Measurements from ENCODE around the gene PDE4C. TPM values are rescaled to one million over a fixed set of nuclear protein-coding genes. Genes with fewer than 3 reads are reported as not detected.
A peak's percentile ranks its signal among the peaks of the same experiment; 100 is the strongest.

PDE4C gene
- total RNA-seq (ENCODE audit: low replicate concordance) = 0.28 and 0.62 TPM in 2 replicates

DNA sequence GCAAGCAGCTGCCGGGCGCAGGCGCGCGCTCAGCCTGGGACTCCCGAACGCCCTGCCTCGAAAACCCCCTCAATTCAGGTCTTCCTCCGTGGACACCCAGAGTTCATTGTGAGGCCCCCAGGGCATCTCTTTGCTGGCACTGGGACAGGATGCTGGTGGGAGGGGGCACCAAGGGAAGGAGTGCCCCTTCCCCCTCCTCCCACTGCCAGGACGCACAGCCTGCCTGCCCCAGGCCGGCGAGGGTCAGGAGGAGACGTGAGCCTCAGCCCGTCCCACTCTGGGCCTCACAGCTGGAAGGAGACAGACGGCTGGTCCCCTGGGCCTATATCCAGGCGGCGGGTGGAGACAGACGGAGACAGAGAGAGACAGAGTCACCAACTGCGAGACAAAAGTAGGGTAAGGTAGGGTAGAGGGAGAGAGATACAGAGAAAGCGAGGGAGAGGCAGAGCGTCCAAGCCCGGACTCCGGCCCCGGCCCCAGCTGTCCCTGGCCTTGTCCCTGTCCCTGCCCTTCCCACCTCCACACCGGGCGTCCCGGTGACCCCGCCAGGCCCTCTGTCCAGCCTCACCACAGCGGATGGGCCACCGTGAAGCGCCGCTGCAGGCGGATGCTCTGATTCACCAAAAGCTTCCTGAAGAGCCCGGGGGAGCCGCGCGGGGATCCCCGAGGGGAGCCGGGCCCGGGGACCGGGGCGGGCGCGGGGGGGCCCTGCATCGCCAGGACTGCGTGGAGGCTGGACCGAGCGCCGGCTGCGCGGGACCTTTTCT lies at the start of gene PDE4C:
TSS of gene PDE4C (minus strand) at position 737 of the 767 bp plus-strand sequence. CDS start at position 714, 23 bp downstream.
- H3K27me3 ChIP-seq = peaks cover 52% of the 10 kb centered on the region
- Mint-ChIP-seq H3K27me3 (ENCODE audit: insufficient read depth, low read depth) (peaks cover 59% of the 10 kb centered on the region), H3K4me1 (peaks cover 17% of the 10 kb centered on the region), H3K36me3 (no peaks in the 10 kb centered on the region), H3K9me3 (no peaks in the 10 kb centered on the region), H3K27ac (peak within 1 kb of the TSS; percentile 57), H3K4me3 (peak within 1 kb of the TSS; percentile 93)
- H2AFZ ChIP-seq (replicated peaks) = no peak within 1 kb of the TSS
- no peak within 1 kb of the TSS for H3K4me3 ChIP-seq
- peaks cover 32% of the 10 kb centered on the region for H3F3A ChIP-seq (ENCODE audit: low read depth)
- H3K36me3 ChIP-seq = no peaks in the 10 kb centered on the region
- peaks cover 4% of the 10 kb centered on the region for H3K4me1 ChIP-seq
- H4K20me1 ChIP-seq (ENCODE audit: low read depth) = peaks cover 18% of the 10 kb centered on the region
- H3K27ac ChIP-seq = no peak within 1 kb of the TSS
- TF ChIP-seq EZH2phosphoT487 (IDR thresholded peaks at IDR 0.05) (no peak), EZH2 (IDR thresholded peaks at IDR 0.05) (no peak)
- TF ChIP-seq, protein P1, sequence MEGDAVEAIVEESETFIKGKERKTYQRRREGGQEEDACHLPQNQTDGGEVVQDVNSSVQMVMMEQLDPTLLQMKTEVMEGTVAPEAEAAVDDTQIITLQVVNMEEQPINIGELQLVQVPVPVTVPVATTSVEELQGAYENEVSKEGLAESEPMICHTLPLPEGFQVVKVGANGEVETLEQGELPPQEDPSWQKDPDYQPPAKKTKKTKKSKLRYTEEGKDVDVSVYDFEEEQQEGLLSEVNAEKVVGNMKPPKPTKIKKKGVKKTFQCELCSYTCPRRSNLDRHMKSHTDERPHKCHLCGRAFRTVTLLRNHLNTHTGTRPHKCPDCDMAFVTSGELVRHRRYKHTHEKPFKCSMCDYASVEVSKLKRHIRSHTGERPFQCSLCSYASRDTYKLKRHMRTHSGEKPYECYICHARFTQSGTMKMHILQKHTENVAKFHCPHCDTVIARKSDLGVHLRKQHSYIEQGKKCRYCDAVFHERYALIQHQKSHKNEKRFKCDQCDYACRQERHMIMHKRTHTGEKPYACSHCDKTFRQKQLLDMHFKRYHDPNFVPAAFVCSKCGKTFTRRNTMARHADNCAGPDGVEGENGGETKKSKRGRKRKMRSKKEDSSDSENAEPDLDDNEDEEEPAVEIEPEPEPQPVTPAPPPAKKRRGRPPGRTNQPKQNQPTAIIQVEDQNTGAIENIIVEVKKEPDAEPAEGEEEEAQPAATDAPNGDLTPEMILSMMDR (IDR thresholded peaks at IDR 0.05) = no peak
- DNase-seq (ENCODE audit: low spot score) = peak; percentile 35
- H3K79me2 ChIP-seq (ENCODE audit: low read depth) = no peaks in the 10 kb centered on the region
- H3K4me2 ChIP-seq = peak within 1 kb of the TSS; percentile 75
- no peak within 1 kb of the TSS for H3K9ac ChIP-seq
- H3K9me3 ChIP-seq (ENCODE audit: low read depth) = no peaks in the 10 kb centered on the region

DNA sequence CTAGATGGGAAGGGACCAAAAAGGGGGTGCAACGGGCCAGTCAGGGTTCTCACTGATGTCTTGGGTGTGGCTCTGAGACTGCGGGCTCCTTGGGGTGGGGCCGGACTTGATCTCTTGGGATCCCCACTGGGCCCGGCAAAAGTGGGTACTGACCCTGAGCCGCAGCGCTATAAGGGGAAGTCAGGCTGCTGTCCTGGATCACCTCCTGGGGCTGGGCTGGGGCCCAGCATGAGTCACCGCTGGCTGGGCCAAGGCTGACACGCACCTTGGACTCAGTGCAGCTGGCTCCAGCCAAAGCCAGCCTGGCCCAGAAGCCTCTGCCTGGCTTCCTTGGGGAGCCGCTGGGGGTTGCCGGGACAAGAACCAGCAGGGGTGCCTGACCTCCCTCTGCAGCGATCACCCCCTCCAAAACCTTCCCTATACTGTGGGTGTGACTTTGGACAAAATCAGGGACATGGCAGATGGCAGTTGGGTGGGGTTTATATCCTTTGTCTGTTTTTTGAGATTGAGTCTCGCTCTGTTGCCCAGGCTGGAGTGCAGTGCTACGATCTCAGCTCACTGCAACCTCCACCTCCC lies 48.6 kb upstream of the PDE4C start:
- Mint-ChIP-seq H3K9me3 (peaks cover 4% of the 10 kb centered on the region), H3K4me1 (peaks cover 20% of the 10 kb centered on the region), H3K4me3 (no peak overlapping the region), H3K27ac (no peak overlapping the region), H3K36me3 (peaks cover 11% of the 10 kb centered on the region), H3K27me3 (ENCODE audit: insufficient read depth, low read depth) (peaks cover 17% of the 10 kb centered on the region)
- DNase-seq (ENCODE audit: low spot score) = no peak
- Histone ChIP-seq H3F3A (ENCODE audit: low read depth) (peaks cover 21% of the 10 kb centered on the region), H3K79me2 (ENCODE audit: low read depth) (peaks cover 43% of the 10 kb centered on the region), H3K4me2 (no peak overlapping the region), H3K36me3 (no peaks in the 10 kb centered on the region), H4K20me1 (ENCODE audit: low read depth) (peaks cover 66% of the 10 kb centered on the region), H3K9ac (no peak overlapping the region), H3K27me3 (no peaks in the 10 kb centered on the region), H3K4me1 (no peaks in the 10 kb centered on the region), H3K4me3 (no peak overlapping the region), H3K27ac (no peak overlapping the region), H2AFZ (replicated peaks) (no peak overlapping the region), H3K9me3 (ENCODE audit: low read depth) (no peaks in the 10 kb centered on the region)
- no peak for TF ChIP-seq EZH2phosphoT487 (IDR thresholded peaks at IDR 0.05)
- TF ChIP-seq EZH2 (IDR thresholded peaks at IDR 0.05) = no peak
- TF ChIP-seq, protein P1 (IDR thresholded peaks at IDR 0.05) = no peak

DNA sequence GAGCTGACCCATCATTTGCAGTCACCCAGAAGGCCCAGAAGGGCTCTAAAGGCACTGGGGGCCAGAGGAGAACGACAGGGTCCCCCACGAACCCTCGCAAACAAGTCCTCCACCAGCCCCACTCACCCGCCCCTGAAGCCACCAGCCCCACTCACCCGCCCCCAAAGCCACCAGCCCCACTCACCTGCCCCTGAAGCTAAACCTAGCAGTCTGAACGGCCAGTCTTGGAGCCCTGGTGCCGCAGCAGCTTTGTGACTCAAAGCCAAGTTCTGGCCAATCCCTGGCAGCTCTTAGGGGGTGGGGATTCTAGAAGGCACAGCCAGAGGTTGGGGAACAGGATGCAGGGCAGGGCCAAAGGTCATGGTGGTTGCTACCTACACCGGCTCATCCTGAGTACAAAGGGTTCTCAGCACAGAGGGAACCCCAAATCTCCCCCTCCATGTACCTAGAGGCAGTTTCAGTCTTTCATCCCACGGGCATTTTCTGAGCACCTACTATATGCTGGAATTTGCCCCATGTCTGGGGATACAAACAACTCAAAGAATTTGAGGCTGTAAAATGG lies 48.1 kb upstream of the PDE4C start, which contains the start of gene IQCN:
TSS of gene IQCN (minus strand) at position 234 of the 562 bp plus-strand sequence. CDS start 4,974 bp downstream, outside the sequence.
- Histone ChIP-seq H3K36me3 (no peaks in the 10 kb centered on the region), H2AFZ (replicated peaks) (no peak within 1 kb of the TSS), H4K20me1 (ENCODE audit: low read depth) (peaks cover 66% of the 10 kb centered on the region), H3K4me2 (no peak within 1 kb of the TSS), H3K9ac (no peak within 1 kb of the TSS), H3F3A (ENCODE audit: low read depth) (peaks cover 18% of the 10 kb centered on the region), H3K9me3 (ENCODE audit: low read depth) (no peaks in the 10 kb centered on the region), H3K4me3 (no peak within 1 kb of the TSS), H3K79me2 (ENCODE audit: low read depth) (peaks cover 38% of the 10 kb centered on the region), H3K27me3 (no peaks in the 10 kb centered on the region), H3K4me1 (no peaks in the 10 kb centered on the region), H3K27ac (no peak within 1 kb of the TSS)
- TF ChIP-seq, protein P1 (IDR thresholded peaks at IDR 0.05) = no peak
- TF ChIP-seq EZH2phosphoT487 (IDR thresholded peaks at IDR 0.05) (no peak), EZH2 (IDR thresholded peaks at IDR 0.05) (no peak)
- H3K27me3 Mint-ChIP-seq (ENCODE audit: insufficient read depth, low read depth) = peaks cover 12% of the 10 kb centered on the region
- H3K4me3 Mint-ChIP-seq = no peak within 1 kb of the TSS
- H3K4me1 Mint-ChIP-seq = peaks cover 18% of the 10 kb centered on the region
- H3K9me3 Mint-ChIP-seq = no peaks in the 10 kb centered on the region
- H3K27ac Mint-ChIP-seq = no peak within 1 kb of the TSS
- H3K36me3 Mint-ChIP-seq = peaks cover 6% of the 10 kb centered on the region
- no peak for DNase-seq (ENCODE audit: low spot score)
